NCI-H187 treated with DMSO at 0.1 percent for 48 hours (cell line): Measurements from ENCODE around the gene SIM1.

Experiments used
- DNase-seq: peaks from one replicate; lab custom pipeline; 2025; lab: John Stamatoyannopoulos, UW

SIM1 gene

DNA sequence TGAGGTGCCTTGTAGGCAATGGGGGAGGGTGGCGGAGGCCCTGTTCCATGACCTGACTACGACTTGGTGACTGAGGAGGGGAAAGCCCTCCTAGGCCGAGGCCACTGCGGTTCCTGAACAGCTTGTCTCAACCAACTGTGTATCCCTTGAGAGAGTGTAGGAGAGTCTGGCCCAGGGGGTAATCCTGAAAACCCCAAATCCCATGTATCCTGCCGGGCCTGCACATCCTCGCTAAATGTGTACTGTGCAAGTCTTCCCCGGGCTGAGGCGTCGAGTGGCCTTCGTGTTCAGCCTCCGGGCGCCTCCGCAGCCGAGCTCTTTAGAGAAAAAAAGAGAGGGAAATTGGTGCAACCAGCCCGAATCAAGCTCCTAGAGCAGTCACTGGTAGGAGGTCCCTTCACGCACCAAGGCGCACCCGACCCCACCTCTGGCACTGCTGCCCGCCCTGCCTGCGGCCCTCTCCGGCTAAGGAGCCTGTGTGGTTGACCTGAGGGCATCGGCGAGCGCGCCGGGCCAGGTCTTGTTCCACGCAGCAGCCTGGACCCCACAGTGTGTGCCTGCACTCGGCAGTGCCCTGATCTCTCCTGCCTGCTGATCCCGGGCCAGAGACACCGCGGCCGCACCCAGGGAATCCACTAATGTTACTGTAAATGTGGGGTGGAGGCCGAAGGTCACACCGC is 7.3 kb downstream of the SIM1 start:
- no peak for DNase-seq

DNA sequence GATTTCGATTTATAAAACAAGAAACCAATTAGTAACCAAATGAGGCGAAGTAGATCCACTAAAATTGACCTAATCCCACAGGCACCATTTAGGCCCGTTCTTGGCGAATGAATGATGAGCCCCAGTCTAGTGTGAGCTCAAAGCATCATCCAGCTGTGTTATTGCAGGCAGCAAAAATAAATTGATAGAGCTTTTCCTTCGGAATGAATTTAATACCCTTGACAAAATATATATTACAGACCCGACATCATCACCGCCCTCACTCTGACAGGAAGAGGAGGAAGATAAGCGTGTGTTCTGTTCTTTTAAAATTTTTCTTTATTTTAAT is 7.8 kb downstream of the SIM1 start:
- DNase-seq = no peak

DNA sequence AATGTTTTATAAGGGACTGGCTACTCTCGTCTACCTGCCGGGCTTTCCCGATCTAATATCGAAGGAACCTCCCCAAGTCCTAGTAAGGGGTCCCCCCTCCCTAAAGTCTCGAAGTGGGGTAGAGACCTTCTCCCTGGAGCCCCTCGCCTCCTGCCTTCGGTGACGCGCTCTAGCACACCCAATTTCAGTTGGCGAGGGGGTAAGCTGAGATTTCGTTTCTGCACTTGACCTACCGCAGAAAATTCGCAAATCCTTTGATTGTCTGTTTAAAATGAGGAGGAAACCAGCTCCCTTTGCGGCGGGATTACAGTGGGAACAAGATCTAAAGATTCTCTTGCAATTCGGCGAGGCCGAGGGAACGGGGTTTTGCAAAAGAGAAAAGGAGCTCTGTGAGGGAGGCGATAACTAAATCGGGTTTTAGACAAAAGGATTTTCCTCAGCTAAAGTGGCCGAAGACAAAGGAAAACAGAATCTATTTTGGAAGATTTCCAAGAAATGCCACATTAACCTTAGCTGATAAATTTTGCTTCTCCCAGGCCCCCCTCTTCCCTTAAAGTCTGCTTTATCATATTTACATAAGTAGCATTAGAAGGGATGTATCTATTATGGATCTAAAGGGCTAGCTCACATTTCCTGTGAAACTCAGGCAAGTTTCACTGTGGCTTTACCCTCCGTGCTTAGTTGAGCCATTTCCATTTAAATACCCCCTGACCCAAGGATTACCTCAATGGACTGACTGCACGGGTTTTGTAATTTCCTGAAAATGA is 8.4 kb downstream of the SIM1 start:
- DNase-seq = no peak

DNA sequence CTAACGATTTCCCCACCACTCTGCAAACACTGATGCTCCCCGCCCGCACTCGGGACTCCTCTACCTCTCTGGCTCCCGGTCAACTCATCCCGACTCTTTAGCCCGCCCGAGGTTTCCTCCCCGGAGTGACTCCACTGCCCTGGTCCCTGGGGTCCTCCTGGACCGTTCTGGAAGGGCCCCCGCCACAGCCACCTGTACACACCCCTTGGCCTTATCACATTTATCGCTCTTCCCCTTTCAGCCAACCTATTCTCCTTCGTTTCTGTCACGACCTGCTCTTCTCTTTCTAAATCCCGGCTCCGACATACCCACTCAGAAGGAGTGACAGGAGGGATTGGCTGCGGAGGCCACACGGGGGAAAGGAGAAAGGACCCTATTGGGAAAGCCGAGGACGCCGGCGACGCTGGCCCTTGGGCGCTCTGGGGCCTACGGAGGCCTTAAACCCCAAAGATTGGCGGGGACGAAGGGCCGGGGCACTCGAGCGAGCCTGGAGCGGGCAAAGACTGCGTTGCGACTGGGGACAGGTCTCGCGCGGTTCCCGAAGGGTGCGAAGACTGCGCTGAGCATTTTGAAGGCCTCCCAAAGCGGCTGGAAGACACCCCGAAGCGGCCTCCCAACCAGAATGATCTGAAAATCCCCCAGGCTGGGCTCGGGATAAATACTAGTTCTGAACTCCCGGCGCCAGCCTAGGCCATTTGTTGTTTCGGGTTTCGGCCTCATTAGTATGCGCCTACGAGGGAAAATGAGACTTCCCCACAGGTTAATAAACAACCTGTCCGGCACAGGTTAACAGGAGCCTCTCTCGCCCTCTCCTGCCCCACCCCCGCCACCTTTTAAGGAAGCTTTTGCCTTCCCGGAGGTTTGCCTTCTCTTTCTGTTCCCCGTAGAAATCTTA is 9.2 kb downstream of the SIM1 start:
- no peak for DNase-seq

DNA sequence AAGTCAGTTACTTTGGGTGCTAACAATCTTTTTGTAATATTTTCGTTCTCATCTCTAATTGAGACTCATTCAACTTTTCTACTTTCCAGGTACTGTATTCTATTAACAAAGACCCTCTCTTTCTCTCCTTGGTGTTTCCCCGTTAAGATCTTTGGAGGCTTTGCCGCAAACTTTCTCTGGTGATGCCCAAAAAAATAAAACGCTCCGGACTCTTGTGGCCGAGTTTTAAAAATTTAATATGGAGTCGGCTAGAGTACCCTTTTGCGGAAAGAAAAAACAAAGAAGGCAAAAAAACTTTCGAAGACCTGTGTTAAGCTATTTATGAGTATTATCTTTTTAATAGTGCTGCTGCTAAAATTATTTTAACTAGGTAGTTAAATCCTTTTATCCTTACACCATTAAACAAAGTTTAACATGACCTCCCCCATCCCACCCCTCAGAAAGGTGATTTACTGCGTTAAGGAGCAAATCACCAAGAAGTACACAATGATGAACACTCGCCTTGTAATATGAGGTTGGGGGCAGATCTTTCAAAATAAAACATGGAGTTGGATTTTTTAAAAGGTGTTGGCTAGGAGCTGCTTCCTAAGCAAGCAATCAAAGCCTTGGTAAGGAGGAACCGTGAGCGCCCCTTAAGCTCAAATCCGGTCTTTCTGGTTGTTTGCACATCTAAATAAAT is 10.0 kb downstream of the SIM1 start:
- no peak for DNase-seq

DNA sequence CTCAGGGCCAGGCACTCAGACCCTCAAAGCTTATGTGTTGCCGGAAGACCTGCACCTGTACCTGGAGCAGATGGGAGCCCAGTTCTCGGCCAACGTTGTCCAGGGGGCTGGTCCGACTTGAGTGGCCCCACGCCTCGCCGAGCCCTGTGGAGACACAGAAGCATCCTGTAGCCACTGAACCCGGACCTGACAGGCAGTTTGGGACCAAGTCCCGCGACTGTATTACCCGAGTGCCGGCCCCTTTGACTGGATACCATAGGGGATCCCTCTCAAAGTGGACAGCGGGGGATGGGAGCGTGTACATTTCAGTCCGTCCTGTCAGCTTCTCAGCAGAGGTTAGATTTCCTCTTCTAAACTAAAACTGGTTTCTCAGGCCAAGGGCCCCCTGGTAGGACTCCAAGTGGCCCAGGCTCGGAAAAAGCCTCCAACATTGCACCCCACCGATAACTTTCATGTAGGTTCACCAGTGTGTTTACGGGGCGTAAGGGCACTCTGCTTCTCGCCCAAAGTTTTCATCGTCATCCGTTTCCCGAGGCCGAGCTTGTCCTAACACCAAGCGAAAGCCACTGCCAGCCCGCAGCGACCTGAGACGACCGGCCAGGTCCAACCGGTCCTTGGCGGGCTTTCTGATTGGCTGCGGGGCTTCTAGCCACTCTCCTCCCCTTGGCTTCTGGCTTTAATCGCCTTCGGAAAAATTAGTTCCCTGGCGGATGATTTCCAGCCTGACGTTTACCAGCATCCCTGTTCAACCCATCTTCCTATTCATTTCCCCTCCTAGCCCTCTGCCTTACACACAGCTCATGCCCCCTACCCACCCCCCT is 10.8 kb downstream of the SIM1 start:
- no peak for DNase-seq

DNA sequence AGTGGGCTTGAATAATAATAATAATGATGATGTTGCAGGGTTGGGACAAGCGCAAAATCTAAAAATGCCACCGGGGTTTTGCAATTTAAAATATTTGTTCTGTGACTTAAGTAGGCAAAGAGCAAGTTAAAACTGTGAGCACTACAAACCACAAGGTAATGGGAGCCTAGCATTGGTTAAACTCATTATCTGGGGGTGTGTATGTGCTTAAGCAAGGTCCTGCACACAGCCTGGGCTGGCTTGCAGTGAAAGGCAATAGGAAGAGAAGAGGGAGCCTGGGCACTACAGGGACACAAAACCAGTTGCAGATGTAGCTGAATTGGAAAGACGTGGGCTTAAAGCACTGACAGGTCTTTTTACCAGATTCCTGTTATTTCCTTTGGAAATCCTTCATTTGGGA is 11.7 kb downstream of the SIM1 start:
- DNase-seq = no peak

DNA sequence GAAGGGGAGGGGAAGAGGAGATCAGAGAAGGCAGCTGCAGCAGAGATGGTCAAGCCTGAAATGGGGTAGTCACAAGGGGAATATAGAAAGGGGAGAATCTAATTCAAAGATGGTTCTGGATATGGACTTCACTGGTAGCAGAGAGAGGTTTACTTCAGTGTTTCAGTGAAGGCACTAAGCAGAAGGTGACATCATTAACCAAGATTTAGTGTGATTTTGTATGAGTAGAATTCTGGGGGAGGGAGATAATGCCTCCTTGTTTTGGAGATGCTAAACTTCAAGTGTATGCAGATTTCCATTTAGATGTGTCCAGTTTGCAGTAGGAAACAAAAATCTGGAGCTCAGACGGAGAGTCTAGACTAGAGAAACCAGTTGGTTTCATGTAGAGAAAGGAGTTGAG is 13.1 kb downstream of the SIM1 start:
- DNase-seq = no peak

DNA sequence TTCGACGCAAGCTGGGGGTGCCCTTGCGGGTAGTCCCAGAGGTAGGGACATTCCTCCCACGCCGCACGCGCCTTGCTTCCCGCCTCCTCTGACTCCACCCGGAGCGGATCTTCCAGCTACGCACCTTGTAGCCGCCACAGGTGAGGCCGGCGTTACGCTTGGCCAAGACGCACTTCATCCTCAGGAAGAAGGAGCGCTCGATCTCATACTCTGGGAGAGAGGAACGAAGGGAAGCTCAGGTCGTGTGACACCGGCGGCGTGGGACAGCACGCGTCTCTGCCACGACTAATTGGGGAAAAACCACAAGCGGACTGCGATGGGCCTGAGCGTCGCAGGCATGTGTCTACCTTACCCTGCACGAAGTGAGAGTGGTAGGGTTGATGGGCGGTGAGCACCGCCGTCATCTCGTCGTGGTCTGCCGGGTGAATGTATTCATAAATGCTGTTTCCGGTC is 15.5 kb downstream of the SIM1 start:
- no peak for DNase-seq

DNA sequence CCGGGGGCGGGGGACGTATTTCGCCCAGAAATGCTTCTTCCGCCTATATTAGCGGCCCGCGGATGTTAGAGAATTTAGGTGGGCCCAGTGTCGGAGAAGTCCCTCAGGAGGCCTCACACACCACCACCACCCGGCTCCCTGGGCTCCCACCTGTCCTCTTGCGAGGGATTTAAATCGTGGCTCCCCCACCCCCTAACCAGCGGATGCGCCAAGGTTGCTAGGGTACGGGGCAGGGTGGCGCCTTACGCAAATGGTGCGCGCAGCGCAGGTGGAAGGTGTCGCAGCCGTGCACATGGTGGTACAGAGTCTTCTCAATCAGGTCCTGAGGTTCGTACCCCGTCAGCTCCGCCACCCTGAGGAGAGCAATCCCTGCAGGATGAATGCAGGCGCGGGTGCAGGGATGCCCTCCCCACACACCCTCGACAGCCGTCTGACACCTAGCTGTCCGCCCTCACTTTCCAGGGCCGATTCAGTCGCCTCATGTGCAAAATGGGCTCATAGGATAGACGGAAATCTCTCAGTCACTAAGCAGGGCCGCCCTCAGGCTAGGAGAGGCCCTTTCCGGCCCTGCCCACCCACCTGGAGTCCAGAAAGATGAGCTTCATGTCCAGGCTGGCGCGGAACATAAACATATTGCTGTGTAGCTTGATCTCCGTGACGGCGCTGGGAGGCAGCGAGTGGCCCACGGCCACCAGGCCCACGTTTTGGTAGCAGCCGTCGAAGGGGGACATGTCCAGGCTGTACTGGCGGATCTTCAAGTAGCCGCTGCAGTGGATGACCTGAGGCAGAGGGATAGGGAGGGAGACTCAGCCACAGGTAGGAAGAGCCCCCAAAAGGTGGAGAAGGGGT is 16.6 kb downstream of the SIM1 start:
- no peak for DNase-seq

DNA sequence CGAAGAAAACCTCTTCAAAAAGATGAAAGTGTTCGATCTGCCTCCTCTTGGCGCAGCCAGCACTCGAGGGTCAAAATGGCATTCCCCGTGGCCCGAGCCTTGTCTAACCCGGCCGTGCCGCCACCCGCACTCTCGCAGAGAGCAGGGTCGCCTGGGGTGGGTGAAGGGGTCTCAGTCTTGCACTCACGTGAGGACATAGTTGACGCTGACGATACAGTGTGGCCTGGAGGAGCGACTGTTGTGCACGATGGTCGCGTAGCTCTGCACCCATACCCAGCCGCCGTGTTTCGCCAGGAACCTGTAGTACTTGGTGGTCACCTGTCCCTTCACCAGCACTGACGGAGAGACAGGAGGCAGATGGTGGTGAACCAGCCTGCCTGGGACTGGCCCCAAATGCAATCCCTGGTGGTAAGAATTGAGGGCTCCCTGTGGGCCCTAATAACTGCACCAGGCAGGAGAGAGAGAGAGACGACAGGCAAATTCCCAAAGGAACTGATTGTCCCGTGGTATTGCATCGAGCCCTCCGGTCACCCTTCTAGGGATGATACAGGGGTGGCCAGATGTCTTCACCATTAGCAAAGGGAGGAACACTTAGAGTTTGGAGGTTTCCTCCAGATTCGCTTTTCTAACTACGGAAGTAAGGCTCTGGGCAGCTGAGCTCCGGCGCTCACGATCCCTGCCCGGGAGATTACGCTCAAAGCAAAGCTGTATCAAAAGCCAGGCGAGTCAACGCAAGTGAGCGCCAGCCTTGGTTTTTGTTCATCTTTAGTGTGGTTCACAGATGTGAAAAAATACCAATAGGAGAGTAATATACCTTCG is 17.4 kb downstream of the SIM1 start:
- DNase-seq = no peak

DNA sequence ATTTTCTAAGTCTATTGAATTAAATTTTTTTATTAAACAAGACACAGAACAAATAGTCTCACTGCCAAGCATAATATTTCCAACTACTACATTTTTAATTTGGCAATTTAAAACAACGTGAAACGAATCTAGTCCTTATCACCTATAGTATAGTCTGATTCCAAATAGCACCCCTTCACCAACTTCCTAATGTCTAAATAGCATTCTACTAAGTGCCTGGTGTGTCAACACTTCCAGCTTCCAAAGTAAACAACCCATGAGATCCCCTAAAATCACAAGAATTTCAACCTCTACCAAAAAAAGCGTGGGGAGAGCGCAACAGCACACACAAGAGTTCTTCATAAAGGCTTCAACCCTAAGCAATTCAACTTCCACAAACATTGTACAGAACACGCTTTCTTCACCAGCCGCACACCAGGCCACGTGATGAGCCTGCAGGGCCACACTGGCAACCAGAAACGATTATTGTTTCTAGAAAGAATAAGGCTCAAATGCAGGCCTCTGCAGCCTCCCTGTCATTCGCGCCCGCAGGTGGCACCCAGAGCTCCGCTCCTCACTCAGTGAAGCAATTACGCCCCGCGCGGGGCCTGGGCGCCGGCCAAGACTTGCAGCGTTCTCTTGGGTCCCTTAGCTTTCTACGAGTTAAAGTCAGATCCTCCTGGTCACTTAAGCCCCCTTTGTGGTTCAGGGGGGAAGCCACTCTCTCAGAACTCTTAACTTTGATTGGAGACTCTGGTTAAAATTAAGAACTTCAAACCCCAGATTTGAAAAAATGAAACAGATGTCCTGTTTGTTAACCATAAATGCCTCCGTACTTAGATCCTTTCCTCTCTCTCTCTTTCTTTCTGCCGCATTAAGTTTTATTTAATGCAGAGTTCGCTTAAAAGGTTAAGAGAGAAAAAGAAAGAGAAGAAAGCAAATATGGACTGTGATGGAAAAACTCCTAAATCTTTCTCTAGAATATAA is 18.3 kb downstream of the SIM1 start:
- no peak for DNase-seq

DNA sequence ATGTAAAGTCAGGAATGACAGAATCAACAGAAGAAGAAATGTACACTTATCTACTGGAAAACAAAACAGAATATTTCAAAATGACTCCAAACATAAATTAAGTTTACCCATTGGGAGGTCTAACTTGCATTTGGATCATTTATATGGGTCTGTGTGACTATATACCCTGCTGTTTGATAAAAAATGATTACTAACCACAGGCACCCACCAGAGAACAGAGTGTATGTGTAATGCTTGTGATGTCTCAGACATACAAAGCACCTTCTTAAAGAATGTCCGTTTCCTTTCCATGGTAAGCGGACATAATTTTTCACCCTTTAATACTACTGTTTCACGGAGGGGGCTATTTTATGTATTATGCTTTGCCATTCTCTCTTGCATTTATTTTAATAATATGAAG is 19.2 kb downstream of the SIM1 start:
- no peak for DNase-seq

DNA sequence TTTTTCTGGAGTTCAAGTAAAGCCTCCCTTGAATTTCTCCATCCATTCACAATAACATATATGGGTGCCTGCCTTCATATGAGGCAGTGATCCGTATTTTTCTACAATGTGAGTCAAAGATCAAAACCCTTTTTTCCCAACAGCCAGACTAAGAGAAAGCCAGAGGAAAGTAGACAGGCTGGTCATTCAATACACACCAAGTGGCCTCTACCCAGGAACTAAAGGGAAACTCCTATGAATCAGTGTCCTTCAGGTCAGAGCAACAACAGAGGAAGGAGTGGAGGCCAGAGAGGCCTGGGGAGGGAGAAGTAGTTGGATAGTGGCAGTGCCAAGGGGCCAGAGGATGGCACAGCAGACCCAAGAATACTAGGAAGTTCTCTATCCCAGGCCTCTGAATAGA is 23.8 kb downstream of the SIM1 start:
- DNase-seq = no peak

DNA sequence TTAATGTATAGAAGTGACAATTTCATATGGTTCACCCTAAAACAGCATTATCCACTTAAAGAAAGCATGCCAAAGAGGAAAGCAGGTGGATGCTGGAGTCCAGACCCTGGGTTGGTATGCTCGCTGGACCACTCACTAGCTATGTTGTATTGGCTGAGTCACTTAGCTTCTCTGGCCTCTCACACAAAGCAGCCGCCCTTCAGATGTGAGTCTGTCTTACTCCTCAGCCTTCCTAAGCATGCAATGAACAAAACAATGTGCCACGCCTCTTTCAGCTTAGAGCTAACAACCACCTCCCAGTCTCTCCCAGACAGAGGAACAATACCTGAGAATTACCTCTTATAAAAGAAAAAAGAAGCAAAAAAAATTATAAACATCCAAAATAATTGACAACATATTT is 29.4 kb downstream of the SIM1 start:
- no peak for DNase-seq

DNA sequence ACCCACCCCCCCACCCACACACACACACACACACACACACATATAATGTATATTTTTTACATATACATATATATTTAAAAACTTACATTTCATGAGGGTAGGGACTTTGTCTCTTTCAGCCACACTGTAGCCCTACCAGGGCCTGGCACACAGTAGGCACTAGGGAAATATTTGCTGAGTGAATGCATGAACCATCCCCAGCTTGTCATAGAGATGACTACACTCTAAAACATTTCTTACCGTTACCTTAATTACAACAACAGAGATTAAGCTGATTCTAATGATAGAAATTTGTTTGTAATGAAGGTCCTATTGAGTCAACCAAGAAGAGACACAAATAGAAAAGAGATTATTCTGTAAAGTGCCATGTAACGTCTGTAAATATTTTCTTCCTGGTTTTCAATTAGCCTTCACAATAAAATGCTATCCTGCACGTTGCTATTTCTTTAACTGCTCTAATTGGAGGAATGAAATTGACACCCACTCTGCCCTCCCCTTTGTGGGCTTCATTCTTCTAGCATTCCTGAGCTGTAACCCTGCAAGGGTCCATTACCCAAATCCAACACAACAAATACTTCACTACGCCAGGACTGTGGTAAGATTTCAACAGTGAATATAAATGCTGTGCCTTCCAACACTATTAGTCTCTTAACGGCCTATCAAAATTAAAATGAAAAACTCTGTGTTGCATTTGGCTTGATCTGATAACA is 30.8 kb downstream of the SIM1 start:
- no peak for DNase-seq

DNA sequence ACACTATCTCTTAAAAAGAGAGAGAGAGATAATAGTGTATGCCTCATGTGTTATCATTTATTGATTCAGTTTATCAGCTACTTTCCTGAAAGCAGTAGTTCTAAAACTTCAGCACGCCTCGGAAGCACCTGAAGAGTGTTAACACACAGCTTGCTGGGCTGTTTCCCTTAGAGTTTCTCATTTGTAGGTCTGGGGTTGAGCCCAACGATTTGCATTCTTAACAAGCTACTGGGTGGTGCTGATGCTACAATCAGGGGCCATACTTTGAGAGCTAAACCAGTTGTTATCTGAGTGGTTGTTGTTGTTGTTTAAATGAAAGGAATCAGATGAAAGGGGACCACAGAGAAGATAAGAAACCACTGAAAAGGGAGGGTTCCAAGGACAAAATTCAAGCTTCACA is 32.6 kb downstream of the SIM1 start:
- DNase-seq = no peak

DNA sequence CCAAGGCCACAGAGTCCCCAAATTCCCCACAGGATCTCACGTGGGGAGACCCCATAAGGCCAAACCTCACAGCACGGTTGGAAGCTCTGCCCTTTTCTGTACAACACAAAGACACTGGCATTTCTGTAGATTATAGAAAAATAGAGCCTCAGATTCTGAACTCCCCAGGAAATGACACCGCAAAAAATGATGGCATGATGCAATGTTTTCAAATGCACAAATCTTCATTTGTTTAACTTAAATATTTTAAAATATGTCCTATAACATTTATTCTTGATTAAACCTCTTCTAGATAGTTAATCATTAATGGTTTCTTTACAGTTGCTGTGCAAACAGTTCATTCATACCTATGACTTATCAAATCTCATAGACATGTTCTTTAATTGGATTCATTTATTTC is 33.8 kb downstream of the SIM1 start:
- no peak for DNase-seq
